ENCODE measurements around the gene TMEM266.

TMEM266 gene

DNA sequence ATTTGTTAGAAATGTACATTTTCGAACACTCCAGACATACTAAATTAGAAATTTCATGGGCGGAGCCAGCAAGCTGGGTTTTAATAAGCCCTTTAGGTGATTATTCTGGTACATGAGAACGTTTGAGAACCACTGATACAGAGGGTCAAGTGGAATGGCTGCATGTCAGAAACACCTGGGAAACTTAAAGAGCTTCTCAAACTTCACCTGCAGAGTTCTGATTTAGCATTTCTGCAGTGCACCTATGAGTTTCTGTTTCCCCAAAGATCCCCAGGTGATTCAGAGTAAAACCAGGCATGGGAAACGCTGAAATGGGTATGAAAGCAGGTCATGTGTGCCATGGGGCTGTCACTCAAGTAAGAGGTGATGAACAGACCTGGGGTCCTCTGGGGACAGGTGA, 68.1 kb downstream of the TMEM266 start:
- DNase-seq (ENCODE audit: low read depth in 2 of 2): no peak

- no peak for DNase-seq (ENCODE audit: low read depth in 2 of 2)
Observed at GRCh38 chr15:76134537-76134936, 74.8 kb downstream of the TMEM266 start.

DNA sequence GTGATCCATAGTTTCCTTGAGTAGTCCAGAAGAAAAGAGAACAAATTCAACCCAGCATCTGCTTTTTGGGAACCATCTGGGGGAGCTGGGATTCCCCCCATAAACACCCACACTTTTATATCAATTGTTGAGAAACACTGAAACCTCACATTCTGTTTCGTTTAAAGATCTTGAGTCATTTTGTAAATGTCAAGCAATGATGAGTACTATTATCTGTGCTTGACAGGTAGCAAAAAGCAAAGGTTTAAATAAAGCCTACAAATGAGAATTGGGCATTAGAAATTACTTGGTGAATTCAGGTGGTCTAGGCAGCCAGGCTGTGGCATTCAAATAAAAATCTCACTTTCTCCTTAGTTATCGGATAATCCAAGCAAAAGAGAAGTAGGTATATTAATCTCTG, 75.7 kb downstream of the TMEM266 start:
- no peak for DNase-seq (ENCODE audit: low read depth in 2 of 2)

- no peak for DNase-seq (ENCODE audit: low read depth in 2 of 2)
Observed at GRCh38 chr15:76138436-76138835, 78.7 kb downstream of the TMEM266 start.

GRCh38 chr15:76139368-76140073, 79.7 kb downstream of the TMEM266 start:
- DNase-seq (ENCODE audit: low read depth in 2 of 2): peak; percentile 39 to 40

- DNase-seq (ENCODE audit: low read depth in 2 of 2): no peak
Observed at GRCh38 chr15:76140074-76140464, 80.3 kb downstream of the TMEM266 start.

DNA sequence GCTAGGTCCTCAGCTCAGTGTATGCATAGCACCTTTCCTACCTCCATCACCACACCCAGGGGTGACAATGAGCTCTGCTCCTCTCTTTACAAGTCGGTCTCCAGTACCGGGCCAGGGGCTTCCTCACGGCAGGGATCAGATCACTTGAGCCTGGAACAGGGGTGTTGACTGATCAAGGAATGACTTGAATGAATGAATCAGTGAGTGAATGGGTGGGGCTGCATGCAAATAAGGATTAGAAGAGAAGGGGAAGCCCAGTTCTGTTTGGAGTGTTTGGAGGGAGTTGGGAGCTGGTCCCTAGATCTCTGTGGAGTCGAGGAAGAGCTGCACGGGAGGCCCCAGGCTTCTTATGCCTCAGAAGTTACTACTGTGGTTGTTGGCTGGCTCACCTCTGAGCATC, 87.0 kb downstream of the TMEM266 start:
- DNase-seq (ENCODE audit: low read depth in 2 of 2): no peak

GRCh38 chr15:76147906-76148570, 88.3 kb downstream of the TMEM266 start:
- peak; percentile 14 to 45 for DNase-seq (ENCODE audit: low read depth in 2 of 2)

- no peak for DNase-seq (ENCODE audit: low read depth in 2 of 2)
Observed at GRCh38 chr15:76149291-76149915, 89.6 kb downstream of the TMEM266 start.

DNA sequence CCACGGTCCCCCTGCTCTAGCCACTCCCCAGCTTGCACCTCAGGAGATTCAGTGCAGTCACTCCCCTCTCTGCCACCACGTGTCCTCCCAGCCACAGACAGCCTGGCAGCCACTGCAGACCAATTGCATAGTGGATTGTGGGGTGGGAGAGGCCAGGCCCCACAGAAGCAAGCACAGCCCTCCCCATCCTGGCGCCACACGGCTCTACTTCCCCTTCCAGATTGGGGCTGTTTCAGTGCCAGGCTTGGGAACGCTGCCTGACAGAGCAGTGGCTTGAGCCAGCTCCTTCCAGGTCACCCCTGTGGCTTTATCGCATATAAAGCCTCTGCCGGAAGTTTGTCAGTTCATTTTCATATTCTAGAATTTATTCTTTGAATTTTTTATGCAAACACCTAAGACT, 90.7 kb downstream of the TMEM266 start:
- DNase-seq (ENCODE audit: low read depth in 2 of 2): no peak

DNA sequence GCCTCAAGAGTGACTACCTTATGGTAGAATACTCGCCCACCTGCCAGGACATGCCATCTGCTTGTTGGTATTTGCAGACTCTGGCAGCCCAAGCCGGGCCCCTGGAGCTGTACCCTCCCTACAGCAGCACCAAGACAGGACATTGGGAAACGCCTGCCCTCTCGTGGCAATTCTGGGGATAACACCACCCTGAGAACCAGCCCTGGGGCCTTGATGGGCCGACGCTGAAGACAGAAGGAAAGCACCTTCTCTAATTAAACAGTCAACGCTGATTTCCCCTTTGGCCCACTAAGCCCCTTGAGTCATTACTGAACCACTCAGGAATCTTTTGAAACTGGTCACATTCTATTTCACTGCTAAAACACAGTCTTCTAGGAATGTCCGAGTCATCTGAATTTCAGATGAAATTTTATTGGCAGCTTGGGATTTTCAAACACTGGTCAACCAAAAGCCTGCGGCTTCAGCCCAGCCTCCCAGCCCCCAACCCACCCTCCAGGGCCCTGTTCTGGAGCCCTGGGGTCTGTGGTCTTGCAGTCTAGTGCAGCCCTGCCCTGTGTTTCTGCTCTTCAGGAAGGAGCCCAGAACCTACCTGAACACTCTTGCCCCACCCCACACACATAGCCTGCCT, 91.3 kb downstream of the TMEM266 start:
- DNase-seq (ENCODE audit: low read depth in 2 of 2): peak; percentile 48 to 54

DNA sequence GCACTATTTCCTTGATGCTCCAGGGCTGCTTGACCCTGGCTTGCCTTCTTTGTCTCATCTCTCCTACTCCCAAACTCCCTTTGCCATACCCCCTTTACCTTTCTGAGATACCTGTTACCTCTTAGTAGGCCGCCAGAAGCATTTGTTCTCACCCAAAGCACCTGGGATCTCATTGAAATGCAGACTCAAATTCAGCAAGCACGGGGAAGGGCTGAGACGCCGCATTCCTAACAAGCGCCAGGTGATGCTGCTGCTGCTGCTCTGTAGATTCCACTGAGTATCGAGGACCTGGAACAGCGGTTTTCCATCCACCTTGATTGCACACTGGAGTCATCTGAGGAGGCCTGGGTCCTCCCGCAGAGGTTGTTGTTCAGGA, 91.8 kb downstream of the TMEM266 start:
- DNase-seq (ENCODE audit: low read depth in 2 of 2): no peak

DNA sequence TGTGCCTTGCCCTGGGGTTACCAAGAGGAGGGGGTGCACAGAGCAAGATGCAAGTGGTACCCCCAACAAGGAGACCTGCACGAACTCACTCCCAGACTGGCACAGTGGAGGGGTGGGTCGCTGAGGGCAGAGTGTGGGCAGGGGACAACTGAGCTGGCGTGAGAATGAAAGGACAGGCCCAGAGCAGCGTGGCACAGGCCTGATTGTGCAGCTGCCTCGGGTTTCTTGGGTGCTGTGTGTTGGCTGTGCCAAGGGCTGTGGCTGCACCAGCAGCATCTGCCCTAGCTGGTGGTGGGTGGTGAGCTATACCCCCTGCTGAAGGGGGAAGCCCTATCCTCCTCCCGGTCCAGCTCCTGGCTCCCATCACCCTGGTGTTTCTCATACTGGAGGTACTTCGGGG, 92.4 kb downstream of the TMEM266 start:
- DNase-seq (ENCODE audit: low read depth in 2 of 2): no peak

DNA sequence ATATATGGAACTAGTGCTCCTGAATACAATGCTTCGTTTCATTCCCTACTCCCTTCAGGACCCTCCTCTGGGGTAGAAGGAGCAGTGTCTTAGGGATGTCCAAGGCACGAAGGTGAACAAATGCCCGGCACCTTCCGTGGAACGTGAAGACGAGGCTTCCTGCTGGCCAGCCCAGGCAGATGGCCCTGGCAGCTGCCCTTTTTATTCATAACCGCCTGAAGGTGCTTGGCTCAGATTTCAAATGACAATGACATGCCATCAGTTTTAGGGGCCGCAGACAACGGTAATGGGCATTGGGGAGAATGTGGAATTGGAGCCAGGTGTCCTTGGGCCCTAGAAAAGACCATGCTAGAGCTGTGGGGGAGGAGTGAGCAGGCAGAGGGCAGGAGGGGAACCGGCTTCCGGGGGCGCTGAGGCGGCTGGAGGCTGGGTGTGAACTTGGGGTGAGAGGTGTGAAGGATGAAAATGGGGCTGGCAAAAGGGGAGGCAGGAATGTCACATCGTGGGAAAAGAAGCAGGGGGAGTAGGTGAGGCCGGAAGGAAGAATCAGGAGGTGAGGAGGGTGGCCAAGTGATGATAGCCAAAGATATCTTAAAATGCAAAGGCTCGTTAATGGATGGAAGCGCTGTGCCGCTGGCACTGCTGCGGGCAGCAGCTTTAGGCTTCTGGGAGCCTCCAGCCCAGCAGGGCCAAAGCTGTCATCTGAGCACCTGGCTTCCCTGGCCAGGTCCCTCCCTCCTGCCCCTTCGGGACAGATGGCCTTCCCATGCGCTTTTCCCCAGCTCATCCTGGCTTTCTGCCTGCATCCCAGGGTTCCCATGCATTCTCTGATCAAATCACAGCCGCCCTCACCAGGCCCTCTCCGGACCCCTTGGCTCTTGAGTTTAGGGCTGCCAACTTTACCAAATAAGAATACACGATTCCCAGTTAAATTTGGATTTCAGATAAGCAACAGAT, 93.7 kb downstream of the TMEM266 start:
- DNase-seq (ENCODE audit: low read depth in 2 of 2): no peak

GRCh38 chr15:76155731-76156130, 95.9 kb downstream of the TMEM266 start:
- no peak for DNase-seq (ENCODE audit: low read depth in 2 of 2)

GRCh38 chr15:76158226-76158625, 98.4 kb downstream of the TMEM266 start:
- no peak for DNase-seq (ENCODE audit: low read depth in 2 of 2)

DNA sequence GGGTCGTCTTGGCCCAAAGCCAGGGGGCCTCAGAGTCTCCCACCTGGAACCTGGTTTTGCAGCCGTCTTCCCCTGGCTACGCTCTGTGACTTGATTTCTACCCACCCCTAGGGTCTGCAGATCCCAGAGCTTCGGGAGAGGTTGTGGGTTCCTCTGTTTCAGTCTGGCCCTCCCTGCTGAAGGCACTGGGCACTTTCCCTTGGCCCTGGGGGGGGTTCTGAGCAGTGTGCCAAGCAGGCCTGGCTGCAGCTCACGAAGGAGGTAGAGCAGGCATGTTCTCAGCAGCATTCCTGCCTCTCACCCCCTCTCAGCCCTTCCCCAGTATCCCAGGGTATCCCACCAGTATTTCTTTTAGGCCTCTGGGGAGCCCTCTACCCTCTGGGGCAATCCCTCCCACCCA, 99.0 kb downstream of the TMEM266 start:
- no peak for DNase-seq (ENCODE audit: low read depth in 2 of 2)

DNA sequence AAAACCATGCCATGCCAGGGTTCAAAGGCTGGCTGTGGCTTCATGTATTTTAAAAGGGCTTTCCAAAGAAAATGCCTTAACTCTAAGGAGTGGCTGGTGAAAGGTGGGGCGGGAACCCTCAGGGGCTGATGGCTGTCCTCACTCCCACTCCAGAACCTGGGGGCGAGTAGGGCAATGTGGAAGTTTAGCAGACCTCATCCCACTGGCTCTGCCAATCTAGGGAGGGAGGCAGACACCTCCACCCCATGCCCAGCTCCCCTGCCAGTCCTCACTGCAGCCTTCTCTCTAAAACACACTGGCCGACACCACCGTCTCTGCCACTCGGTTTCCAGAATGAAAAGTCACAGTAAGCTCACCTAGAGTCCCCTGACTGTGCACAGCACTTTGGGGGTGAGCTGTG, 99.5 kb downstream of the TMEM266 start:
- DNase-seq (ENCODE audit: low read depth in 2 of 2): no peak

GRCh38 chr15:76160426-76161152, 100.8 kb downstream of the TMEM266 start:
- DNase-seq (ENCODE audit: low read depth in 2 of 2): no peak

DNA sequence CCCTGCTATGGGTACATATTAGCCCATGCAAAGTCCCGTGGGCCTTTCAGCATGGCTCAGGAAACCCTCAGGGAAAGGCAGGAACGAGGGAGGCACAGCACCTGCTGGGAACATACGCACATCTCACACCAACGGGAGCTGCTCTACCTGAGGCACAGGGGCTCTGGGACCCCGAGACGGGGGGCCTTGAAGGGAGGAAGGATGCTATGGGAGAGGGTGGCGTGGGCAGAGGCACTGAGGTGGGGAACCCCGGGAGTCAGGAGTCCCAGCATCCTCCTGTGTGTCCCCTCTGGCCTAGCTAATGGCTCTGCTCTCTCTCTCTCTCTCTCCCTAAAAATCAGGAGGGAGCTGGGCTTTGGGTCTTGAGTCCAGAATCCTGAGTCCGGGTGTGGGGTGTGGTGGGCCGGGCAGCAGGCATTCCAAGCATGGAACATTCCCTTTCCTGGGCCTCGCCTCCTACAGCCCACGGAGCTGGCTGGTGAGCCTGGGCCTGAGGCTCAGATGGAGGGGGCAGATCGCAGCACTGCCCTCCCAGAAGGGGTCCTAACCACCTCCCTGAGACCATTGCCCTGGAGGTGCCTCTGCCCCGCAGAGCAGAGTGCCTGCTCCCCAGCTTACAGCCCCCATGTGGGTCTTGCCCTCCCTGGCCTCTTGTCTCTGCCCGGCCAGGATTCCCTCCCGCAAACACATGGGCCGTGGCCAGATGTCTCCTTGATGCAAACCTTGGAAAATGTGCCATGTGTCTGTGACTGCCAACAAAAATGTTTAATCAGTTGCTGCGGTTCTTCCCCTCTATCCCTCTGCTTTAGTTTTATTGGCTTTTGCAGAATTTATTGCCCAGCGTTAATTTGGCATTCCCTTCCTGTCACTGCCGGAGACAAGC, 101.6 kb downstream of the TMEM266 start:
- DNase-seq (ENCODE audit: low read depth in 2 of 2): no peak

Measured in stimulated activated CD8-positive, alpha-beta memory T cell treated with anti-CD3 and anti-CD28 coated beads, Interleukin-7, amount 100 ng/mL, for 4 hours (primary cell).